GM18526 (cell line): ENCODE results near the gene TM4SF4.

Experiments
- POLR2A ChIP-seq: IDR thresholded peaks from 3 replicates; pipeline ENCODE4 v1.6.1; 2011; ENCODE audit not compliant: insufficient read length; ENCODE audit errors: extremely low read depth

The TM4SF4 gene

DNA sequence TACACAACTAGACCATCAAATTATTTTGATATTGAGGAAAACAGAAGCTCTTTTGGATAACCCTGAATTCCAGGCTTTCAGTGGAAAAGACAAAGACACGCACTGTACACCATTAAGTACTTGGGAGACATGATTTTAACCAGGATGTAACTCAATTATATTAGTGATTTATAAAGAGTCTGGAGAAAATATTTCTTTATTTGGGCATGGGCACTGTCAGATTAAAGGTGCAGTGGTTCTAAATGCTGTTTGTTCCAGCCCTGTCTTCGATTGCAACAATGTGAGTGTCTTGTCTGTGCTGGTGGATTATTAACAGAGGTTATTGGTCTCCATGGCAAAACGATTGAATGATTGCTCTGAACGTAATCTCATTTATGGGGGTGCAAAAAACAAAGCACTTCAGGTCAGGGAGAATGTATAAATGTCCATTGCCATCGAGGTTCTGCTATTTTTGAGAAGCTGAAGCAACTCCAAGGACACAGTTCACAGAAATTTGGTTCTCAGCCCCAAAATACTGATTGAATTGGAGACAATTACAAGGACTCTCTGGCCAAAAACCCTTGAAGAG is at the start of gene TM4SF4:
Gene TM4SF4, plus strand, starts transcription at position 448 of the 568 bp plus-strand sequence. CDS start 181 bp downstream, outside the sequence.
- no peak for TF ChIP-seq POLR2A

DNA sequence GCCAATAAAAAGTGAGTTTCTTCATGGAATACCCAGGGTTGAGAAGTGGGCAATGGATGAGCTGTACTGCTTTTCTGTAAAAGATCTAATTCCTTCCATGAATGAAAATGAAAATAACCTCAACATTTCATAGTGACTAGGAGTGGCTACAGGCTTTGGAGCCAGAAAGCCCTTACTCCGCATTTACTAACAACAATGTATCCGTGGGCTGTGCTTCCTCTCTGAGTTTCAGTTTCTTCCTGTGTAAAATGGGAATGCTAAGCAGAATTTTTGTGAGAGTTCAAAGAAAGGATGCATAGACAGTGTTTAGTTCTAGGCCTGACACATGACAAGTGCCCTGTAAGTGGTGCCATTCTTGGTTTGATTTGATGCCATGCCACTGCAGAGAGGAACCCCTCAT is 49.6 kb upstream of the TM4SF4 start:
- no peak for TF ChIP-seq POLR2A

DNA sequence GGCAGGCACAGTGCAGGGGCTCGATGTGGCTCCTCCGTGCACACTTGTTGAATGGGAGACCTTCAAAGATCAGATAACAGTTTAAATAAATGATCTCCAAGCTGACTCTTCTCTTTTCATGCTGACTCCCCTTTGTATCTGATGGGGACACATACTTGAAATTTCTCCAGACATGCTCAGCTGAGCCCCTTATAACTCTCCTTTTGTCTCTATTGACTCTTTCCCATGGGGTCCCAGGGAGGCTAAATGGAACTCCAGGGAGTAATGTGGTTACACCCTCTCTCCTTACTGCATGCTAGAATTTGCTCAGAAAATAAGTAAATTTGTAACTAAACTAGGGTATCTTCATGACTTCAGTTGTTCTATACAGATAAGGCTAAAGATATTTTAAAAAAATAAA is 48.2 kb upstream of the TM4SF4 start:
- TF ChIP-seq POLR2A: no peak

- no peak for TF ChIP-seq POLR2A
Observed at GRCh38 chr3:149428087-149428486, 46.4 kb upstream of the TM4SF4 start.

DNA sequence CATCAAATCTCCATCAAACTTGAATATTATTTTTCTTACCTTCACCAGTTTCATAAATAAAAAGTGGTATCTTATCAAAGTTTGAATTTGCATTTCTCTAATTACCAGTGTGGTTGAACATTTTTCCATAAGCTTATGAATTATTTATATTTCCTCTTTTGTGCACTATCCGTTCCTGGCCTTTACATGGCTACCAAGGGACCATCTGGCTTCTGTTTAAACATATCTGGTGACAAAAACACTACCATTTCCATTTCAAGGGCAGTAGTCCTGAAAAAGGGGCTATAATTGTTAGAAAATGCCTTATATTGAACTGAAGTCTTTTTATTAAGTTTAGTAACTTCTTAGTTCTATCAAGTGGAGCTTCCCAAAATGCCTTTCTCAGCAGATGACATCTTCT is 44.3 kb upstream of the TM4SF4 start:
- no peak for TF ChIP-seq POLR2A

- TF ChIP-seq POLR2A: no peak
Observed at GRCh38 chr3:149432149-149432548, 42.3 kb upstream of the TM4SF4 start.

DNA sequence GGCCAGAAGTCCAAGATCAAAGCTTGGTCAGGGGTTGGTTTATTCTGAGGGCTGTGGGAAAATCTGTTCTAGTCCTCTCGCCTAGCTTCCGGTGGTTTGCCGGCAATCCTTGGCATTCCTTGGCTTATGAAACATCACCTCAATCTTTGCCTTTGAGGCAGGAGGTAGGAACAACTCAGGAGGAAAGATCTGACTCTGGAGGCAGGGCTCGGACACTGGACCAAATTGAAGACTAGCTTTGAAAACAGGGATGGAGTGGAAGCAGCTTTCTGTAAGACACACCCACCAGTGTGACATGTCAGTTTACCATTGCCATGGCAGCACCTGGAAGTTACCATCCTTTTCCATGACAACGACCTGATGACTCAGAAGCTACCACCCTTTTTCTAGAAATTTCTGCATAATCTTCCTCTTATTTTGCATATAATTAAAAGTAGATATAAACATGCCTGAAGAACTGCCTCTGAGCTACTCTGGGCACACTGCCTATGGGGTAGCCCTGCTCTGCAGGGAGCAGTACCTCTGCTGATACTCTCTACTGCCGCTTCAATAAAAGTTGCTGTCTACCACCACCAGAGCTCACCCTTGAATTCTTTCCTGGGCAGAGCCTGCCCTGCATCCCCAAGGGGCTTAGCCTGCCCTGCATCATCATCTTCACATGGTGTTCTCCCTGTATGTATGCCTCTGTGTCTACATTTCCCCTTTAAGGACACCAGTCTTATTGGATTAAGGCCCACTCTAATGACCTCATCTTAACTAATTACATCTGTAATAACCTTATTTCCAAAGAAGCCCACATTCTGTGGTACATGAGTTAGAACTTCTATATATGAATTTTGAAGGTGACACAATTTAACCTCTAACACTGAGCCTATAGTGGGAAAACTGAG is 38.3 kb upstream of the TM4SF4 start:
- no peak for TF ChIP-seq POLR2A

GRCh38 chr3:149437286-149437685 is 37.2 kb upstream of the TM4SF4 start:
- no peak for TF ChIP-seq POLR2A

GRCh38 chr3:149437710-149438109 is 36.8 kb upstream of the TM4SF4 start:
- TF ChIP-seq POLR2A: no peak

- TF ChIP-seq POLR2A: no peak
Observed at GRCh38 chr3:149438981-149439380, 35.5 kb upstream of the TM4SF4 start.

- no peak for TF ChIP-seq POLR2A
Observed at GRCh38 chr3:149441642-149442041, 32.9 kb upstream of the TM4SF4 start.

- no peak for TF ChIP-seq POLR2A
Observed at GRCh38 chr3:149442043-149442442, 32.5 kb upstream of the TM4SF4 start.

GRCh38 chr3:149442851-149443544 is 31.5 kb upstream of the TM4SF4 start:
- TF ChIP-seq POLR2A: no peak

- no peak for TF ChIP-seq POLR2A
Observed at GRCh38 chr3:149443545-149443912, 31.0 kb upstream of the TM4SF4 start.

GRCh38 chr3:149448331-149448831 is 26.1 kb upstream of the TM4SF4 start:
- TF ChIP-seq POLR2A: no peak

- TF ChIP-seq POLR2A: no peak
Observed at GRCh38 chr3:149449182-149449581, 25.3 kb upstream of the TM4SF4 start.

- TF ChIP-seq POLR2A: no peak
Observed at GRCh38 chr3:149449799-149450198, 24.7 kb upstream of the TM4SF4 start.

- TF ChIP-seq POLR2A: no peak
Observed at GRCh38 chr3:149450281-149450680, 24.2 kb upstream of the TM4SF4 start.
